ENCODE data around the gene BAX. TPM values are rescaled to one million over a fixed set of nuclear protein-coding genes. Genes with fewer than 3 reads are reported as not detected.
"Not testable (repeated sequence)": the region's sequence is repeated elsewhere in the genome, so short reads cannot be mapped to it uniquely, and the experiment has no call there.

The BAX gene
- total and polyA plus RNA-seq, 2 donors (not counting 1 experiment from before 2014, with no cell fraction given) = 95.3 to 109 TPM

GRCh38 chr19:48922548-48923490 lies 31.9 kb upstream of the BAX start:
- CTCF ChIA-PET = no interaction called here
- DNase-seq = no peak
- no peaks in the 10 kb centered on the region for H3K9me3 ChIP-seq (ENCODE audit: control extremely low read depth in 1 of 3, control insufficient read depth in 2 of 3, insufficient read depth in 1 of 3, low read length in 2 of 3)
- peaks cover 4 to 5% of the 10 kb centered on the region in 2 donors for H3K4me1 ChIP-seq (ENCODE audit: control insufficient read depth in 2 of 2, insufficient read depth in 2 of 2, low read length in 2 of 2)
- Mint-ChIP-seq H3K27ac (no peak overlapping the region), H3K4me3 (no peak overlapping the region), H3K27me3 (no peaks in the 10 kb centered on the region), H3K9me3 (ENCODE audit: insufficient read depth) (no peaks in the 10 kb centered on the region), H3K4me1 (peaks cover 10% of the 10 kb centered on the region)
- no peak overlapping the region for H3K4me2 ChIP-seq (replicated peaks; ENCODE audit: low read depth, low read length, poor library complexity, severe bottlenecking)
- intact Hi-C loops (cut with micrococcal nuclease) = no loop called here
- no peaks in the 10 kb centered on the region for H4K20me1 ChIP-seq (ENCODE audit: control insufficient read depth, insufficient read depth, low read length, poor library complexity, severe bottlenecking)
- no peak overlapping the region for H2AFZ ChIP-seq (ENCODE audit: insufficient read depth, low read depth, low read length, poor library complexity, severe bottlenecking)
- WGBS (ENCODE audit: insufficient coverage) = 95% methylated on average over 17 of the region's 18 CpGs
- ATAC-seq (ENCODE audit: low read depth) = no peak
- peaks cover 0 to 32% of the 10 kb centered on the region in 2 experiments for H3K36me3 ChIP-seq (replicated peaks in 1 of 2; ENCODE audit: control extremely low read depth in 1 of 2, control insufficient read depth in 1 of 2, extremely low read depth in 1 of 2, insufficient read depth in 2 of 2, low read length in 1 of 2)
- no peak overlapping the region for H3K9ac ChIP-seq (ENCODE audit: low read length)
- POLR2A ChIA-PET = interaction anchor here (0.7 kb wide), 1 partner anchor 33 kb away, joined by 3 read pairs; no protein-coding TSS in a partner anchor
- H3K4me3 ChIP-seq (ENCODE audit: control extremely low read depth in 1 of 5, extremely low read depth in 1 of 5, insufficient read depth in 1 of 5, low read depth in 2 of 5, low read length in 4 of 5) = no peak overlapping the region
- no peaks in the 10 kb centered on the region for H3K79me2 ChIP-seq (ENCODE audit: control insufficient read depth, insufficient read depth, low read length)
- TF ChIP-seq, protein P1, sequence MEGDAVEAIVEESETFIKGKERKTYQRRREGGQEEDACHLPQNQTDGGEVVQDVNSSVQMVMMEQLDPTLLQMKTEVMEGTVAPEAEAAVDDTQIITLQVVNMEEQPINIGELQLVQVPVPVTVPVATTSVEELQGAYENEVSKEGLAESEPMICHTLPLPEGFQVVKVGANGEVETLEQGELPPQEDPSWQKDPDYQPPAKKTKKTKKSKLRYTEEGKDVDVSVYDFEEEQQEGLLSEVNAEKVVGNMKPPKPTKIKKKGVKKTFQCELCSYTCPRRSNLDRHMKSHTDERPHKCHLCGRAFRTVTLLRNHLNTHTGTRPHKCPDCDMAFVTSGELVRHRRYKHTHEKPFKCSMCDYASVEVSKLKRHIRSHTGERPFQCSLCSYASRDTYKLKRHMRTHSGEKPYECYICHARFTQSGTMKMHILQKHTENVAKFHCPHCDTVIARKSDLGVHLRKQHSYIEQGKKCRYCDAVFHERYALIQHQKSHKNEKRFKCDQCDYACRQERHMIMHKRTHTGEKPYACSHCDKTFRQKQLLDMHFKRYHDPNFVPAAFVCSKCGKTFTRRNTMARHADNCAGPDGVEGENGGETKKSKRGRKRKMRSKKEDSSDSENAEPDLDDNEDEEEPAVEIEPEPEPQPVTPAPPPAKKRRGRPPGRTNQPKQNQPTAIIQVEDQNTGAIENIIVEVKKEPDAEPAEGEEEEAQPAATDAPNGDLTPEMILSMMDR (IDR thresholded peaks at IDR 0.05) = no peak
- H3K27ac ChIP-seq (ENCODE audit: low read length in 2 of 2) = no peak overlapping the region
- H3K27me3 ChIP-seq (replicated peaks in 1 of 4; ENCODE audit: control extremely low read depth in 1 of 4, control insufficient read depth in 3 of 4, insufficient read depth in 4 of 4, low read length in 3 of 4) = no peaks in the 10 kb centered on the region

- Histone ChIP-seq H3K79me2 (ENCODE audit: control insufficient read depth, insufficient read depth, low read length) (no peaks in the 10 kb centered on the region), H3K4me3 (ENCODE audit: control extremely low read depth in 1 of 5, extremely low read depth in 1 of 5, insufficient read depth in 1 of 5, low read depth in 2 of 5, low read length in 4 of 5) (no peak overlapping the region), H3K36me3 (replicated peaks in 1 of 2; ENCODE audit: control extremely low read depth in 1 of 2, control insufficient read depth in 1 of 2, extremely low read depth in 1 of 2, insufficient read depth in 2 of 2, low read length in 1 of 2) (peaks cover 0 to 21% of the 10 kb centered on the region in 2 experiments), H3K27ac (ENCODE audit: low read length in 2 of 2) (no peak overlapping the region), H3K4me2 (replicated peaks; ENCODE audit: low read depth, low read length, poor library complexity, severe bottlenecking) (no peak overlapping the region), H4K20me1 (ENCODE audit: control insufficient read depth, insufficient read depth, low read length, poor library complexity, severe bottlenecking) (no peaks in the 10 kb centered on the region), H2AFZ (ENCODE audit: insufficient read depth, low read depth, low read length, poor library complexity, severe bottlenecking) (no peak overlapping the region), H3K9ac (ENCODE audit: low read length) (no peak overlapping the region), H3K4me1 (ENCODE audit: control insufficient read depth in 2 of 2, insufficient read depth in 2 of 2, low read length in 2 of 2) (no peaks in the 10 kb centered on the region), H3K9me3 (ENCODE audit: control extremely low read depth in 1 of 3, control insufficient read depth in 2 of 3, insufficient read depth in 1 of 3, low read length in 2 of 3) (no peaks in the 10 kb centered on the region), H3K27me3 (replicated peaks in 1 of 4; ENCODE audit: control extremely low read depth in 1 of 4, control insufficient read depth in 3 of 4, insufficient read depth in 4 of 4, low read length in 3 of 4) (no peaks in the 10 kb centered on the region)
- CTCF ChIA-PET = no interaction called here
- DNase-seq = no peak
- TF ChIP-seq, protein P1 (IDR thresholded peaks at IDR 0.05) = no peak
- TF ChIP-seq EZH2 (IDR thresholded peaks at IDR 0.05; ENCODE audit: borderline replicate concordance, insufficient read depth, low read depth, low read length, poor library complexity, severe bottlenecking) = no peak
- Mint-ChIP-seq H3K4me3 (no peak overlapping the region), H3K9me3 (ENCODE audit: insufficient read depth) (no peaks in the 10 kb centered on the region), H3K27ac (no peak overlapping the region), H3K27me3 (no peaks in the 10 kb centered on the region), H3K4me1 (no peaks in the 10 kb centered on the region)
- WGBS (ENCODE audit: insufficient coverage) = 95% methylated on average over 10 of the region's 11 CpGs
- POLR2A ChIA-PET = no interaction called here
- intact Hi-C loops (cut with micrococcal nuclease) = no loop called here
- ATAC-seq (ENCODE audit: low read depth) = no peak
Measured at GRCh38 chr19:48925240-48925843, 29.3 kb upstream of the BAX start.

DNA sequence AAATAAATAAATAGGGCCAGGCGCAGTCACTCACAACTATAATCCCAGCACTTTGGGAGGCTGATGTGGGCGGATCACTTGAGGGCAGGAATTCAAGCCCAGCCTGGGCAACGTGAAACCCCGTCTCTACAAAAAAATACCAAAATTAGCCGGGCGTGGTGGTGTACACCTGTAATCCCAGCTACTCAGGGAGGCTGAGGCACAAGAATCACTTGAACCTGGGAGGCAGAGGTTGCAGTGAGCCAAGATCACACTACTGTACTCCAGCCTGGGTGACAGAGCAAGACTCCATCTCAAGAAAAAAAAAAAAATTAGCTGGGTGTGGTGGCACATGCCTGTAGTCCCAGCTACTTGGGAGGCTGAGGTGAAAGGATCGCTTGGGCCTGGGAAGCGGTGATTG lies 28.8 kb upstream of the BAX start:
- H3K4me1 ChIP-seq (ENCODE audit: control insufficient read depth in 2 of 2, insufficient read depth in 2 of 2, low read length in 2 of 2); H3K9me3 ChIP-seq (ENCODE audit: control extremely low read depth in 1 of 3, control insufficient read depth in 2 of 3, insufficient read depth in 1 of 3, low read length in 2 of 3); H3K4me1 Mint-ChIP-seq; H3K4me2 ChIP-seq (replicated peaks; ENCODE audit: low read depth, low read length, poor library complexity, severe bottlenecking); intact Hi-C loops (cut with micrococcal nuclease); H2AFZ ChIP-seq (ENCODE audit: insufficient read depth, low read depth, low read length, poor library complexity, severe bottlenecking); H3K27me3 Mint-ChIP-seq; H3K27ac ChIP-seq (ENCODE audit: low read length in 2 of 2); H3K27ac Mint-ChIP-seq; H3K4me3 ChIP-seq (ENCODE audit: control extremely low read depth in 1 of 5, extremely low read depth in 1 of 5, insufficient read depth in 1 of 5, low read depth in 2 of 5, low read length in 4 of 5); H3K79me2 ChIP-seq (ENCODE audit: control insufficient read depth, insufficient read depth, low read length); H3K4me3 Mint-ChIP-seq; POLR2A ChIA-PET; H3K9ac ChIP-seq (ENCODE audit: low read length); H3K27me3 ChIP-seq (replicated peaks in 1 of 4; ENCODE audit: control extremely low read depth in 1 of 4, control insufficient read depth in 3 of 4, insufficient read depth in 4 of 4, low read length in 3 of 4); ATAC-seq (ENCODE audit: low read depth); DNase-seq; H4K20me1 ChIP-seq (ENCODE audit: control insufficient read depth, insufficient read depth, low read length, poor library complexity, severe bottlenecking); H3K9me3 Mint-ChIP-seq (ENCODE audit: insufficient read depth): not testable (repeated sequence)
- 85% methylated on average over 6 of the region's 8 CpGs for WGBS (ENCODE audit: insufficient coverage)
- CTCF ChIA-PET = interaction anchor here (0.6 kb wide), 1 partner anchor 138 kb away, joined by 4 read pairs; no protein-coding TSS in a partner anchor
- peaks cover 0 to 19% of the 10 kb centered on the region in 2 experiments for H3K36me3 ChIP-seq (replicated peaks in 1 of 2; ENCODE audit: control extremely low read depth in 1 of 2, control insufficient read depth in 1 of 2, extremely low read depth in 1 of 2, insufficient read depth in 2 of 2, low read length in 1 of 2)
